Smooth muscle cell (in vitro differentiated cells): Measurements from ENCODE around the gene OR2H1. TPM values are rescaled to one million over a fixed set of nuclear protein-coding genes. Genes with fewer than 3 reads are reported as not detected.

Experiments
- DNase-seq: peaks from one replicate; lab custom pipeline; 2025; ENCODE audit not compliant: unreplicated experiment; lab: John Stamatoyannopoulos, UW
- H2AFZ ChIP-seq: fragments of 200-600 bp; sonication (generic); 2 replicates; pipeline ENCODE4 v1.6.0; 2016; ENCODE audit warnings: antibody characterized with exemption, low read depth, mild to moderate bottlenecking
- H3F3A ChIP-seq: fragments of 200-600 bp; sonication (generic); 2 replicates; pipeline ENCODE4 v1.6.0; 2017; ENCODE audit warnings: antibody characterized with exemption, low read depth
- H3K27ac ChIP-seq: fragments of 200-600 bp; sonication (generic); 2 replicates; pipeline ENCODE4 v1.5.1; 2016; ENCODE audit warnings: low read depth, mild to moderate bottlenecking
- H3K27me3 ChIP-seq: fragments of 200-600 bp; sonication (generic); 2 replicates; pipeline ENCODE4 v1.6.1; 2016; ENCODE audit warnings: low read depth, mild to moderate bottlenecking
- H3K36me3 ChIP-seq: fragments of 200-600 bp; sonication (generic); 2 replicates; pipeline ENCODE4 v1.5.1; 2016; ENCODE audit warnings: low read depth
- H3K4me1 ChIP-seq: fragments of 200-600 bp; sonication (generic); 2 replicates; pipeline ENCODE4 v1.5.1; 2016; ENCODE audit warnings: low read depth
- H3K4me2 ChIP-seq: fragments of 200-600 bp; sonication (generic); 2 replicates; pipeline ENCODE4 v1.6.0; 2016; ENCODE audit warnings: mild to moderate bottlenecking
- H3K4me3 ChIP-seq: fragments of 200-600 bp; sonication (generic); 2 replicates; pipeline ENCODE4 v1.5.1; 2016; ENCODE audit warnings: mild to moderate bottlenecking
- H3K79me2 ChIP-seq: fragments of 200-600 bp; sonication (generic); 2 replicates; pipeline ENCODE4 v1.6.0; 2016; ENCODE audit warnings: low read depth, mild to moderate bottlenecking
- H3K9ac ChIP-seq: fragments of 200-600 bp; sonication (generic); 2 replicates; pipeline ENCODE4 v1.6.0; 2016; ENCODE audit warnings: low read depth
- H3K9me3 ChIP-seq: fragments of 200-600 bp; sonication (generic); replicated peaks from 2 replicates; pipeline ENCODE4 v1.5.1; 2016; ENCODE audit warnings: low read depth
- H4K20me1 ChIP-seq: fragments of 200-600 bp; sonication (generic); 2 replicates; pipeline ENCODE4 v1.6.0; 2016; ENCODE audit warnings: low read depth
- CTCF ChIP-seq: fragments of 200-600 bp; sonication (generic); IDR thresholded peaks from 2 replicates; pipeline ENCODE4 v1.5.1; 2017; ENCODE audit warnings: borderline replicate concordance, mild to moderate bottlenecking, antibody characterized with exemption; ENCODE audit not compliant: insufficient read depth, poor library complexity, severe bottlenecking
- WGBS: methylation state at CpG from one replicate; pipeline ENCODE4 v1.1.7; 2016; ENCODE audit warnings: low lambda C conversion rate; 5-methylcytosine and 5-hydroxymethylcytosine counted together
- polyA plus RNA-seq: library from polyadenylated mRNA; unstranded; fragments of >200 nt; fragmentation: Nextera tagmentation; extraction: Ambion mirVana; gene quantifications from 2 replicates; pipeline ENCODE4 v1.2.1, GENCODE V29; 2016
- total RNA-seq: library from RNA; depleted of rRNA; stranded (reverse); fragments of >200 nt; gene quantifications from 2 replicates; pipeline ENCODE4 v1.2.3, GENCODE V29; 2014

OR2H1 gene
- total and polyA plus RNA-seq, 2 experiments from 2014 or later, result not detected

- H3K9me3 ChIP-seq, result no peaks in the 10 kb centered on the region
- TF ChIP-seq CTCF, result no peak
- no peaks in the 10 kb centered on the region for H3F3A ChIP-seq
- H3K36me3 ChIP-seq, result no peaks in the 10 kb centered on the region
- no peak overlapping the region for H3K4me2 ChIP-seq
- no peak overlapping the region for H3K27ac ChIP-seq
- H3K9ac ChIP-seq, result no peak overlapping the region
- no peaks in the 10 kb centered on the region for H3K4me1 ChIP-seq
- no peaks in the 10 kb centered on the region for H3K27me3 ChIP-seq
- no peak overlapping the region for H3K4me3 ChIP-seq
- H2AFZ ChIP-seq, result no peak overlapping the region
- no peaks in the 10 kb centered on the region for H3K79me2 ChIP-seq
- WGBS, result 87% methylated on average over 1 of the region's 1 CpG
- DNase-seq, result no peak
- H4K20me1 ChIP-seq, result no peaks in the 10 kb centered on the region
Measured at GRCh38 chr6:29483735-29484134, 26.8 kb downstream of the OR2H1 start.

DNA sequence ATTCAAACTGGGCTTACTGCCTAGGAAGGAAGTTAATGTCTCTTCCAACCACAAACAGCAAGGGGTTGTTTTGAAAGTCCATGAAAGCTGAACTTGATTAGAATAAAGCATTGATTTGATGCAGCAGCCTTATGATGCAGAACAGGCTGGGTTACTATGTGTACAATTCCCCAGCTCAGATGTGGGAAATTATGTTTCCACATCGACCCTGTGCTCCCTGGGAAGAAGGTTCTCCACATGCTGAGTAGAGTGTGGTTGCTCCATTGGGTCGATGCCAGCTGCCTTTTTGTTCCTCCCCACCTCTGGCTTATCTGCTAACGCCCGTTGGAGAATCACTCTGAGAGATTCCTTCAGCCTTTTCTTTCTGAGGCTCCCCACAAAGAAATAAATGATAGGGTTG, 29.6 kb downstream of the OR2H1 start:
- H3K4me3 ChIP-seq, result no peak overlapping the region

GRCh38 chr6:29487131-29487530, 30.2 kb downstream of the OR2H1 start:
- H3F3A ChIP-seq, result no peaks in the 10 kb centered on the region
- no peaks in the 10 kb centered on the region for H3K36me3 ChIP-seq
- no peak for TF ChIP-seq CTCF
- DNase-seq, result no peak
- no peak overlapping the region for H2AFZ ChIP-seq
- no peaks in the 10 kb centered on the region for H3K27me3 ChIP-seq
- H3K9me3 ChIP-seq, result no peaks in the 10 kb centered on the region
- no peak overlapping the region for H3K27ac ChIP-seq
- WGBS, result 88% methylated on average over 5 of the region's 5 CpGs
- H3K9ac ChIP-seq, result no peak overlapping the region
- H3K4me2 ChIP-seq, result no peak overlapping the region
- no peaks in the 10 kb centered on the region for H3K79me2 ChIP-seq
- H3K4me3 ChIP-seq, result no peak overlapping the region
- no peaks in the 10 kb centered on the region for H3K4me1 ChIP-seq
- H4K20me1 ChIP-seq, result no peaks in the 10 kb centered on the region

More for the DNA sequence above, 29.6 kb downstream of the OR2H1 start:
- Histone ChIP-seq H2AFZ (no peak overlapping the region), H3K4me2 (no peak overlapping the region), H3K4me1 (no peaks in the 10 kb centered on the region), H3K27ac (no peak overlapping the region), H3K36me3 (no peaks in the 10 kb centered on the region), H3K27me3 (no peaks in the 10 kb centered on the region), H4K20me1 (no peaks in the 10 kb centered on the region), H3K9me3 (no peaks in the 10 kb centered on the region), H3K79me2 (no peaks in the 10 kb centered on the region), H3K9ac (no peak overlapping the region), H3F3A (no peaks in the 10 kb centered on the region)
- 91% methylated on average over 4 of the region's 4 CpGs for WGBS
- TF ChIP-seq CTCF, result no peak
- no peak for DNase-seq

DNA sequence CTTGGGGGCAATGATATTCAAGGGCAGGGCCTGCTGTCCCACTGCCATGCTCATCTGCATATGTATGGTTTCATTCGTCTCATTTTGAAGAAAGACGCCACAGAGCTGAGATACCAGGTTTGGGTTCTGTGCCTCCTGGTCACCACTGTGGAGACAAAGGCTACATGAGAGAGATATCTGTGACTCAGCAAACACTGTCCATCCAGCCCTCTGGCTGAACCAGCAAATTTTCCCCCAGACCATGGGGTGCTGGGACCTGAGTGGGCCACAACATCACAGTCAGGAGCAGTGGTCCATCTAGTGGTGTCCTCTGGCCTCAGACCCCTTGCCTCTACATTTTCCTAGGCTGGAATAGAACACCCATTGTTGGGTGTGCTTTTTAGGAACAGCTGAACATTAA, 30.7 kb downstream of the OR2H1 start, which contains the start of gene MAS1L:
Gene MAS1L, minus strand, starts transcription at position 297 of the 400 bp plus-strand sequence. Its CDS starts 54 bp downstream, at position 243.
- WGBS, result 89% methylated on average over 2 of the region's 2 CpGs

More for the DNA sequence above, 30.7 kb downstream of the OR2H1 start, which contains the start of gene MAS1L:
- no peak within 1 kb of the TSS for H3K4me2 ChIP-seq
- H3K36me3 ChIP-seq, result no peaks in the 10 kb centered on the region
- no peak within 1 kb of the TSS for H3K4me3 ChIP-seq
- no peaks in the 10 kb centered on the region for H4K20me1 ChIP-seq
- H3K27ac ChIP-seq, result no peak within 1 kb of the TSS
- no peak for DNase-seq
- H2AFZ ChIP-seq, result no peak within 1 kb of the TSS
- H3K27me3 ChIP-seq, result no peaks in the 10 kb centered on the region
- no peaks in the 10 kb centered on the region for H3K9me3 ChIP-seq
- no peaks in the 10 kb centered on the region for H3K79me2 ChIP-seq
- no peaks in the 10 kb centered on the region for H3F3A ChIP-seq
- H3K4me1 ChIP-seq, result no peaks in the 10 kb centered on the region
- TF ChIP-seq CTCF, result no peak
- no peak within 1 kb of the TSS for H3K9ac ChIP-seq
